HEK293 (cell line): ENCODE data around the gene UNC5B.

Experiments
- CTCF ChIA-PET: fragments of 350-600 bp; formaldehyde crosslinking; extraction: SDS; loops from one replicate; lab custom pipeline; 2021; ENCODE audit warnings: antibody characterized with exemption; lab: Yijun Ruan, JAX
- POLR2A ChIA-PET: fragments of 300-600 bp; formaldehyde crosslinking; extraction: SDS; loops from one replicate; lab custom pipeline; 2020; ENCODE audit warnings: antibody characterized with exemption, inconsistent platforms; lab: Yijun Ruan, JAX
- H3K27ac ChIP-seq: fragments of 200-500 bp; sonication (Bioruptor generic); 2 replicates; pipeline ENCODE4 v1.5.1; 2014; ENCODE audit warnings: low read depth, low read length, control low read depth, inconsistent platforms; ENCODE audit errors: extremely low read depth
- H3K36me3 ChIP-seq, 2 experiments: fragments of 200-500 bp in 1 of 2; sonication (Bioruptor generic) in 1 of 2; 1 replicate in 1 of 2; 2 replicates in 1 of 2; pipeline ENCODE4 v1.5.1; 2014 to 2017; ENCODE audit warnings: inconsistent platforms in 2 of 2, low read length in 2 of 2; ENCODE audit not compliant: control insufficient read depth in 2 of 2, insufficient read depth in 1 of 2
- H3K4me1 ChIP-seq: fragments of 200-500 bp; sonication (Bioruptor generic); 2 replicates; pipeline ENCODE4 v1.5.1; 2014; ENCODE audit warnings: mild to moderate bottlenecking, low read length, inconsistent platforms; ENCODE audit not compliant: control insufficient read depth, insufficient read depth
- H3K4me3 ChIP-seq: 2 replicates; pipeline ENCODE4 v1.5.1; 2011; ENCODE audit warnings: low read depth, mild to moderate bottlenecking, control low read depth, low read length, moderate library complexity
- H3K9me3 ChIP-seq: fragments of 200-500 bp; sonication (Bioruptor generic); 2 replicates; pipeline ENCODE4 v1.5.1; 2014; ENCODE audit warnings: low read depth, low read length, inconsistent platforms; ENCODE audit not compliant: control insufficient read depth, insufficient read depth
- EGR2 ChIP-seq: fragments of 450-650 bp; formaldehyde crosslinking; IDR thresholded peaks from 2 replicates; pipeline ENCODE4 v1.5.1; 2016; ENCODE audit warnings: low read depth, missing biosample characterization, missing genetic modification characterization
- GLIS1 ChIP-seq: fragments of 450-650 bp; formaldehyde crosslinking; IDR thresholded peaks from 2 replicates; pipeline ENCODE4 v1.5.1; 2016; ENCODE audit warnings: missing biosample characterization, missing genetic modification characterization
- GLIS2 ChIP-seq: fragments of 450-650 bp; formaldehyde crosslinking; IDR thresholded peaks from 2 replicates; pipeline ENCODE4 v1.5.1; 2016; ENCODE audit warnings: missing biosample characterization, missing genetic modification characterization
- HOXD13 ChIP-seq: sonication (generic); formaldehyde crosslinking; IDR thresholded peaks from 2 replicates; pipeline ENCODE4 v1.8.0; 2022; ENCODE audit warnings: missing genetic modification reagents, borderline replicate concordance
- OSR2 ChIP-seq: fragments of 450-650 bp; formaldehyde crosslinking; IDR thresholded peaks from 2 replicates; pipeline ENCODE4 v1.5.1; 2016; ENCODE audit warnings: missing biosample characterization, missing genetic modification characterization
- SCRT2 ChIP-seq: fragments of 450-650 bp; formaldehyde crosslinking; IDR thresholded peaks from 2 replicates; pipeline ENCODE4 v1.5.1; 2016; ENCODE audit warnings: missing biosample characterization, missing genetic modification characterization
- WT1 ChIP-seq: fragments of 450-650 bp; formaldehyde crosslinking; IDR thresholded peaks from 2 replicates; pipeline ENCODE4 v1.5.1; 2016; ENCODE audit warnings: missing biosample characterization, missing genetic modification characterization
- ZBTB20 ChIP-seq: fragments of 450-650 bp; formaldehyde crosslinking; IDR thresholded peaks from 2 replicates; pipeline ENCODE4 v1.5.1; 2016; ENCODE audit warnings: missing biosample characterization, missing genetic modification characterization
- ZBTB8A ChIP-seq: fragments of 450-650 bp; formaldehyde crosslinking; IDR thresholded peaks from 2 replicates; pipeline ENCODE4 v1.5.1; 2016; ENCODE audit warnings: missing biosample characterization, missing genetic modification characterization
- ZFP37 ChIP-seq: fragments of 450-650 bp; formaldehyde crosslinking; IDR thresholded peaks from 2 replicates; pipeline ENCODE4 v1.5.1; 2016; ENCODE audit warnings: missing biosample characterization, missing genetic modification characterization
- ZNF114 ChIP-seq: fragments of 450-650 bp; formaldehyde crosslinking; IDR thresholded peaks from 2 replicates; pipeline ENCODE4 v1.5.0; 2017; ENCODE audit warnings: missing biosample characterization, missing genetic modification characterization
- ZNF155 ChIP-seq: fragments of 450-650 bp; formaldehyde crosslinking; IDR thresholded peaks from 2 replicates; pipeline ENCODE4 v1.5.1; 2016; ENCODE audit warnings: missing biosample characterization, missing genetic modification characterization
- ZNF2 ChIP-seq: fragments of 450-650 bp; formaldehyde crosslinking; IDR thresholded peaks from 2 replicates; pipeline ENCODE4 v1.5.1; 2016; ENCODE audit warnings: missing biosample characterization, missing genetic modification characterization
- ZNF239 ChIP-seq: fragments of 450-650 bp; formaldehyde crosslinking; IDR thresholded peaks from 2 replicates; pipeline ENCODE4 v1.5.1; 2016; ENCODE audit warnings: missing biosample characterization, missing genetic modification characterization
- ZNF302 ChIP-seq: fragments of 450-650 bp; formaldehyde crosslinking; IDR thresholded peaks from 2 replicates; pipeline ENCODE4 v1.5.1; 2016; ENCODE audit warnings: missing biosample characterization, missing genetic modification characterization, low read depth
- ZNF311 ChIP-seq: fragments of 450-650 bp; formaldehyde crosslinking; IDR thresholded peaks from 2 replicates; pipeline ENCODE4 v1.5.1; 2017; ENCODE audit warnings: missing biosample characterization, missing genetic modification characterization, borderline replicate concordance
- ZNF354C ChIP-seq: fragments of 450-650 bp; formaldehyde crosslinking; IDR thresholded peaks from 2 replicates; pipeline ENCODE4 v1.5.1; 2016; ENCODE audit warnings: missing biosample characterization, missing genetic modification characterization, low read depth, borderline replicate concordance
- ZNF37A ChIP-seq: fragments of 450-650 bp; IDR thresholded peaks from 2 replicates; pipeline ENCODE4 v1.5.1; 2018; ENCODE audit warnings: missing biosample characterization, missing genetic modification characterization
- ZNF394 ChIP-seq: fragments of 450-650 bp; formaldehyde crosslinking; IDR thresholded peaks from 2 replicates; pipeline ENCODE4 v1.5.1; 2016; ENCODE audit warnings: missing biosample characterization, missing genetic modification characterization, mild to moderate bottlenecking, moderate library complexity, borderline replicate concordance
- ZNF473 ChIP-seq: fragments of 450-650 bp; formaldehyde crosslinking; IDR thresholded peaks from 2 replicates; pipeline ENCODE4 v1.5.1; 2017; ENCODE audit warnings: missing biosample characterization, missing genetic modification characterization
- ZNF48 ChIP-seq: fragments of 450-650 bp; formaldehyde crosslinking; IDR thresholded peaks from 2 replicates; pipeline ENCODE4 v1.5.1; 2016; ENCODE audit warnings: missing biosample characterization, missing genetic modification characterization
- ZNF555 ChIP-seq: fragments of 450-650 bp; formaldehyde crosslinking; conservative IDR thresholded peaks from 2 replicates; pipeline ENCODE4 v1.5.1; 2017; ENCODE audit warnings: missing biosample characterization, mild to moderate bottlenecking, missing genetic modification characterization, inconsistent platforms
- ZNF558 ChIP-seq: fragments of 450-650 bp; formaldehyde crosslinking; IDR thresholded peaks from 2 replicates; pipeline ENCODE4 v1.5.1; 2016; ENCODE audit warnings: missing biosample characterization, missing genetic modification characterization
- ZNF610 ChIP-seq: fragments of 450-650 bp; formaldehyde crosslinking; IDR thresholded peaks from 2 replicates; pipeline ENCODE4 v1.5.1; 2016; ENCODE audit warnings: missing biosample characterization, missing genetic modification characterization, borderline replicate concordance
- ZNF664 ChIP-seq: fragments of 450-650 bp; formaldehyde crosslinking; IDR thresholded peaks from 2 replicates; pipeline ENCODE4 v1.5.1; 2016; ENCODE audit warnings: missing biosample characterization, missing genetic modification characterization
- ZNF785 ChIP-seq: fragments of 450-650 bp; formaldehyde crosslinking; IDR thresholded peaks from 2 replicates; pipeline ENCODE4 v1.5.1; 2016; ENCODE audit warnings: missing biosample characterization, missing genetic modification characterization
- ZSCAN23 ChIP-seq: fragments of 450-650 bp; formaldehyde crosslinking; IDR thresholded peaks from 2 replicates; pipeline ENCODE4 v1.5.1; 2016; ENCODE audit warnings: missing biosample characterization, missing genetic modification characterization
- ZSCAN30 ChIP-seq: fragments of 450-650 bp; IDR thresholded peaks from 2 replicates; pipeline ENCODE4 v1.5.1; 2018; ENCODE audit warnings: missing biosample characterization, mild to moderate bottlenecking, missing genetic modification characterization, moderate library complexity
- TF ChIP-seq, protein P1 (sequence below): fragments of 450-650 bp; formaldehyde crosslinking; IDR thresholded peaks from 2 replicates; pipeline ENCODE4 v1.5.1; 2016; ENCODE audit warnings: missing biosample characterization, missing genetic modification characterization
- TF ChIP-seq, protein P2 (sequence below): IDR thresholded peaks from 2 replicates; pipeline ENCODE4 v1.6.1; 2011; ENCODE audit warnings: mild to moderate bottlenecking, low read depth, low read length, borderline replicate concordance
- TF ChIP-seq, protein P3 (sequence below): fragments of 450-650 bp; formaldehyde crosslinking; IDR thresholded peaks from 2 replicates; pipeline ENCODE4 v1.5.1; 2016; ENCODE audit warnings: missing biosample characterization, missing genetic modification characterization
- TF ChIP-seq, protein P4 (sequence below): fragments of 450-650 bp; formaldehyde crosslinking; IDR thresholded peaks from 2 replicates; pipeline ENCODE4 v1.5.1; 2016; ENCODE audit warnings: missing biosample characterization, missing genetic modification characterization

Gene UNC5B

DNA sequence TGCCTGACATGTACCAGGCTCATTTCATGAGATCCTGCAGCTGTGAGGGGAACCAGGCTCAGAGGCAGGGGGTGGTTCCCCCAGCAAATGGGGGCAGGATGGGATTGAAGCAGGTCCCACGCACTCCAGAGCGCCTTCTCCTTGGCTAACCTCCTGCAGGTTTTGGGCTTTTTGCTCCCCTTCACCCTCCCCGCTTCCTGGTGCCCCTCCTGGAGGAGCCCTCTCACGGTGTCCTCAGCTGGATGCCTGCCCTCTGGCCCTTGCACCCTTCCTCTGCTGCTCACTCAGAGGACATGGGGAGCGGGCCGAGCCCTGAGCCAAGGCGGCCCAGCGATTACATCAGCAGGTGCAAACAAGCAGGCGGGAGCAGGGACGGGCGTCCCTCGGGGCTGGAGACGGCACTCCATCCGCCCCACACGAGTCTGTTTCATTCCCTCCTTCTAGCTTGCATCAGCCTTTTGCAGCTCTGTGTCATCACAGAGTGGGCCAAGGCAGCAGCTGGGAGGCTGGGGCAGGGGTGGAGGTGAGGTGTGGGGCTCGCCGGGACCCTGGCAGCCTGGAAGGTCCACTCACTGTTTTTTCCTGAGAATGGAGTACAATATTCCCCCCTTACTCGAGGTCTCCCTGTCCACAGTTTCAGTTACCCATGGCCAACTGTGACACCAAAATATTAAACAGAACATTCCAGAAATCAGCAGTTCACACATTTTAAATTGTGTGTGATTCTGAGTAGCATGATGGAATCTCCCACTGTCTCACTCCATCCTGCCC lies 54.0 kb downstream of the UNC5B start:
- ChIA-PET CTCF (interaction anchor here (0.5 to 1.4 kb wide), 4 partner anchors 54 to 363 kb away, joined by 3 to 5 read pairs (median 4); partner anchors contain the start of gene UNC5B), POLR2A (interaction anchor here (0.6 to 1.0 kb wide), 2 partner anchors 53 to 1326 kb away, joined by 3 read pairs; no protein-coding TSS in a partner anchor)
- Histone ChIP-seq H3K9me3 (no peaks in the 10 kb centered on the region), H3K36me3 (no peaks in the 10 kb centered on the region), H3K27ac (peak overlapping the region; percentile 18; the same call in 1 of the 2 replicates), H3K4me3 (no peak overlapping the region), H3K4me1 (no peaks in the 10 kb centered on the region; the same call in 1 of the 2 replicates)
- peak; percentile 78; the same call in 1 of the 2 replicates for TF ChIP-seq ZSCAN30
- TF ChIP-seq SCRT2 = peak; percentile 64
- no peak for TF ChIP-seq ZFP37 (tag by site-specific recombination)
- no peak for TF ChIP-seq WT1
- TF ChIP-seq HOXD13 (CRISPR knock-in tag) = peak; percentile 85
- TF ChIP-seq, protein P1, sequence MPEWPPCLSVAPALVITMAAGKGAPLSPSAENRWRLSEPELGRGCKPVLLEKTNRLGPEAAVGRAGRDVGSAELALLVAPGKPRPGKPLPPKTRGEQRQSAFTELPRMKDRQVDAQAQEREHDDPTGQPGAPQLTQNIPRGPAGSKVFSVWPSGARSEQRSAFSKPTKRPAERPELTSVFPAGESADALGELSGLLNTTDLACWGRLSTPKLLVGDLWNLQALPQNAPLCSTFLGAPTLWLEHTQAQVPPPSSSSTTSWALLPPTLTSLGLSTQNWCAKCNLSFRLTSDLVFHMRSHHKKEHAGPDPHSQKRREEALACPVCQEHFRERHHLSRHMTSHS (tag by site-specific recombination) = peak; percentile 85; the same call in 1 of the 2 replicates
- peak; percentile 48; the same call in 1 of the 2 replicates for TF ChIP-seq ZNF785 (tag by site-specific recombination)
- TF ChIP-seq ZNF155 (tag by site-specific recombination) = no peak
- no peak for TF ChIP-seq ZNF302 (tag by site-specific recombination)
- TF ChIP-seq ZNF239 (tag by site-specific recombination) = no peak
- TF ChIP-seq ZBTB8A (tag by site-specific recombination) = peak; percentile 95
- TF ChIP-seq ZNF311 = no peak
- TF ChIP-seq ZNF48 (tag by site-specific recombination) = no peak
- TF ChIP-seq, protein P2, sequence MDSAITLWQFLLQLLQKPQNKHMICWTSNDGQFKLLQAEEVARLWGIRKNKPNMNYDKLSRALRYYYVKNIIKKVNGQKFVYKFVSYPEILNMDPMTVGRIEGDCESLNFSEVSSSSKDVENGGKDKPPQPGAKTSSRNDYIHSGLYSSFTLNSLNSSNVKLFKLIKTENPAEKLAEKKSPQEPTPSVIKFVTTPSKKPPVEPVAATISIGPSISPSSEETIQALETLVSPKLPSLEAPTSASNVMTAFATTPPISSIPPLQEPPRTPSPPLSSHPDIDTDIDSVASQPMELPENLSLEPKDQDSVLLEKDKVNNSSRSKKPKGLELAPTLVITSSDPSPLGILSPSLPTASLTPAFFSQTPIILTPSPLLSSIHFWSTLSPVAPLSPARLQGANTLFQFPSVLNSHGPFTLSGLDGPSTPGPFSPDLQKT = no peak
- peak; percentile 80 for TF ChIP-seq GLIS1 (tag by site-specific recombination)
- peak; percentile 92 for TF ChIP-seq ZNF610
- TF ChIP-seq ZNF555 (tag by site-specific recombination) = no peak
- TF ChIP-seq, protein P3, sequence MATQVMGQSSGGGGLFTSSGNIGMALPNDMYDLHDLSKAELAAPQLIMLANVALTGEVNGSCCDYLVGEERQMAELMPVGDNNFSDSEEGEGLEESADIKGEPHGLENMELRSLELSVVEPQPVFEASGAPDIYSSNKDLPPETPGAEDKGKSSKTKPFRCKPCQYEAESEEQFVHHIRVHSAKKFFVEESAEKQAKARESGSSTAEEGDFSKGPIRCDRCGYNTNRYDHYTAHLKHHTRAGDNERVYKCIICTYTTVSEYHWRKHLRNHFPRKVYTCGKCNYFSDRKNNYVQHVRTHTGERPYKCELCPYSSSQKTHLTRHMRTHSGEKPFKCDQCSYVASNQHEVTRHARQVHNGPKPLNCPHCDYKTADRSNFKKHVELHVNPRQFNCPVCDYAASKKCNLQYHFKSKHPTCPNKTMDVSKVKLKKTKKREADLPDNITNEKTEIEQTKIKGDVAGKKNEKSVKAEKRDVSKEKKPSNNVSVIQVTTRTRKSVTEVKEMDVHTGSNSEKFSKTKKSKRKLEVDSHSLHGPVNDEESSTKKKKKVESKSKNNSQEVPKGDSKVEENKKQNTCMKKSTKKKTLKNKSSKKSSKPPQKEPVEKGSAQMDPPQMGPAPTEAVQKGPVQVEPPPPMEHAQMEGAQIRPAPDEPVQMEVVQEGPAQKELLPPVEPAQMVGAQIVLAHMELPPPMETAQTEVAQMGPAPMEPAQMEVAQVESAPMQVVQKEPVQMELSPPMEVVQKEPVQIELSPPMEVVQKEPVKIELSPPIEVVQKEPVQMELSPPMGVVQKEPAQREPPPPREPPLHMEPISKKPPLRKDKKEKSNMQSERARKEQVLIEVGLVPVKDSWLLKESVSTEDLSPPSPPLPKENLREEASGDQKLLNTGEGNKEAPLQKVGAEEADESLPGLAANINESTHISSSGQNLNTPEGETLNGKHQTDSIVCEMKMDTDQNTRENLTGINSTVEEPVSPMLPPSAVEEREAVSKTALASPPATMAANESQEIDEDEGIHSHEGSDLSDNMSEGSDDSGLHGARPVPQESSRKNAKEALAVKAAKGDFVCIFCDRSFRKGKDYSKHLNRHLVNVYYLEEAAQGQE = 0 out of 2 replicates have a peak, but pooled peaks have one; percentile 17
- TF ChIP-seq ZNF114 (tag by site-specific recombination) = no peak
- TF ChIP-seq ZNF2 (tag by site-specific recombination) = peak; percentile 50; the same call in 1 of the 2 replicates
- TF ChIP-seq ZNF664 (tag by site-specific recombination) = no peak
- TF ChIP-seq, protein P4, sequence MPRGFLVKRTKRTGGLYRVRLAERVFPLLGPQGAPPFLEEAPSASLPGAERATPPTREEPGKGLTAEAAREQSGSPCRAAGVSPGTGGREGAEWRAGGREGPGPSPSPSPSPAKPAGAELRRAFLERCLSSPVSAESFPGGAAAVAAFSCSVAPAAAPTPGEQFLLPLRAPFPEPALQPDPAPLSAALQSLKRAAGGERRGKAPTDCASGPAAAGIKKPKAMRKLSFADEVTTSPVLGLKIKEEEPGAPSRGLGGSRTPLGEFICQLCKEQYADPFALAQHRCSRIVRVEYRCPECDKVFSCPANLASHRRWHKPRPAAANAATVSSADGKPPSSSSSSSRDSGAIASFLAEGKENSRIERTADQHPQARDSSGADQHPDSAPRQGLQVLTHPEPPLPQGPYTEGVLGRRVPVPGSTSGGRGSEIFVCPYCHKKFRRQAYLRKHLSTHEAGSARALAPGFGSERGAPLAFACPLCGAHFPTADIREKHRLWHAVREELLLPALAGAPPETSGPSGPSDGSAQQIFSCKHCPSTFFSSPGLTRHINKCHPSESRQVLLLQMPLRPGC (tag by site-specific recombination) = no peak
- peak; percentile 53; the same call in 1 of the 2 replicates for TF ChIP-seq ZNF394 (tag by site-specific recombination)
- no peak for TF ChIP-seq ZNF37A (tag by site-specific recombination)
- no peak for TF ChIP-seq ZNF473 (tag by site-specific recombination)
- peak; percentile 73; the same call in 1 of the 2 replicates for TF ChIP-seq ZSCAN23 (tag by site-specific recombination)
- peak; percentile 77; the same call in 1 of the 2 replicates for TF ChIP-seq ZBTB20
- no peak for TF ChIP-seq ZNF354C (tag by site-specific recombination)
- TF ChIP-seq EGR2 = peak; percentile 69
- no peak for TF ChIP-seq GLIS2 (tag by site-specific recombination)
- peak; percentile 79; the same call in 1 of the 2 replicates for TF ChIP-seq ZNF558
- TF ChIP-seq OSR2 (tag by site-specific recombination) = peak; percentile 33; the same call in 1 of the 2 replicates
